GM12892 (cell line): Measurements from ENCODE around the gene ARMC8.

ENCODE experiments used
- DNase-seq: peaks from one replicate; pipeline ENCODE4 v3.0.0; 2011; ENCODE audit not compliant: insufficient read length
- FAIRE-seq: peaks from 2 replicates; lab custom pipeline; 2011; peaks lifted over from hg19 to GRCh38; lab: Jason Lieb, UNC
- POLR2A ChIP-seq: IDR thresholded peaks from 2 replicates; pipeline ENCODE4 v1.6.1; 2011; ENCODE audit warnings: low read depth, low read length, control low read depth
- POLR2AphosphoS5 ChIP-seq: IDR thresholded peaks from 2 replicates; pipeline ENCODE4 v1.6.1; 2011; ENCODE audit warnings: low read depth, low read length, control low read depth
- TAF1 ChIP-seq: IDR thresholded peaks from 2 replicates; pipeline ENCODE4 v1.6.1; 2011; ENCODE audit warnings: low read depth, mild to moderate bottlenecking, control low read depth, low read length, borderline replicate concordance

ARMC8 gene

DNA sequence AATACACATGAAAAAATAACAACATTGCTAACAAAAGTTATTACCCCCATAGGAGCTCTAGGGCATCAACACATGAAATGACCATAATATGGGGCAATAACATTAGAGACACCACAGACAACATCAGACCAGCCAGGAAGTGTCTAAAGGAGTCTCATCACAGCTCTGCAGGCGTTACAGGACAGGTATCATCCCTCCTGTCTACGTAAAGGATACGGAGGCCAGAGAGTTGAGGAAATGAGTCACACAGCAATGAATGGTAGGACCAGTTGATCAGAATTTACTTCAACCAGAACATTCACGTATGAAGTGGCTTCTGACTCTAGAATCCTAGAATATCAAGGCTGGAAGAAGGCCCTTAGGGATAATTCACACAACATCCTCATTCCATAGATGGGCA, 140.7 kb downstream of the ARMC8 start:
- no peak for TF ChIP-seq TAF1
- TF ChIP-seq POLR2AphosphoS5 = no peak
- no peak for TF ChIP-seq POLR2A
- DNase-seq (no peak), FAIRE-seq (no peak)

- no peak for FAIRE-seq
- no peak for DNase-seq
- TF ChIP-seq TAF1 (no peak), POLR2AphosphoS5 (no peak), POLR2A (no peak)
Observed at GRCh38 chr3:138328341-138328740, 141.2 kb downstream of the ARMC8 start.

DNA sequence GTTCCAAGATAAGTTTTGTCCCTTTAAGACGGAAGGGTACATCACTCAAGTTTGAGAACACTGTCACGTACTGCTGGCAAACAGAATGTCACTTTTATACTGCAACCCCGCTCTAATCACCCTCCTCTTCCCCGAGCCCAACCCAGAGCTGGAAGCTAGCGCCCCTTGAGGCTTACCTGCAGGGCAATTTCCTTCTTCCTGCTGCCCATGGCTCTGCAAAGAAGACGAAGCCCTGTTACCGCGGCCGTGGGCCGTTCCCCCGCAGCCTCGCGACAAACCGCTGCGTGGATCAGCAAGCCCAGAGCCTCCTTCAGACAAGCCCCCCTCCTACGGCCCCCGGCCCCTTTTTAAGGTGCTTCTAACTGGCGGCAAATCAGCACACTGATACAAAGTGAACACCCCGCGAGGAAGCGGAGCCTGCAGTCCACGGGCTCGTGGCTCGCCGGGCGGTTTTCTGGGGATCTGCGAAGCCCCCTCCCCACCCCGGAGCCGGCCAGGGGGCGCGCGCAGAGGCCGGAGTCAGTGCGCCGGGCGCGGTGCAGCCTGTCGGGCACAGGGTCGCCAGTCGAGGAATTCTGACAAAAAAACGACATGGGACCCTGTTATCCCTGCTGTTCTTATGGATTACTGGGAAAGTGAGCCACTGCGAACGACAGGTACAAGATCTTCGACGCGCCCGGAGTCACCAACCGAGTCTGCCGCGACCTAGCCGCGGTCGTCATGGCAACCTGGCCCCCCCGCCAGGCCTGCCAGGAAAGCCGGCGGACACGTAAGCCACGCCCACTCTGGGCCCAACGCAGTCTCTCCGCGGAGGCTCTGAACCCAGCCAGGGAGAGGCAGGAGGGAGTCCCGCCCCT, 142.3 kb downstream of the ARMC8 start, which contains the start of gene NME9:
TSS of gene NME9 (minus strand) at position 725 of the 857 bp plus-strand sequence. CDS start at position 209, 516 bp downstream.
- FAIRE-seq (peak; percentile 64), DNase-seq (peak; percentile 47)
- no peak for TF ChIP-seq POLR2AphosphoS5
- no peak for TF ChIP-seq TAF1

GRCh38 chr3:138329984-138330293, 142.8 kb downstream of the ARMC8 start:
- TF ChIP-seq POLR2A = no peak
- no peak for TF ChIP-seq POLR2AphosphoS5
- no peak for TF ChIP-seq TAF1
- FAIRE-seq (no peak), DNase-seq (no peak)

GRCh38 chr3:138331143-138331894, 144.2 kb downstream of the ARMC8 start:
- FAIRE-seq = no peak
- TF ChIP-seq POLR2AphosphoS5 (no peak), TAF1 (no peak), POLR2A (no peak)
- no peak for DNase-seq

DNA sequence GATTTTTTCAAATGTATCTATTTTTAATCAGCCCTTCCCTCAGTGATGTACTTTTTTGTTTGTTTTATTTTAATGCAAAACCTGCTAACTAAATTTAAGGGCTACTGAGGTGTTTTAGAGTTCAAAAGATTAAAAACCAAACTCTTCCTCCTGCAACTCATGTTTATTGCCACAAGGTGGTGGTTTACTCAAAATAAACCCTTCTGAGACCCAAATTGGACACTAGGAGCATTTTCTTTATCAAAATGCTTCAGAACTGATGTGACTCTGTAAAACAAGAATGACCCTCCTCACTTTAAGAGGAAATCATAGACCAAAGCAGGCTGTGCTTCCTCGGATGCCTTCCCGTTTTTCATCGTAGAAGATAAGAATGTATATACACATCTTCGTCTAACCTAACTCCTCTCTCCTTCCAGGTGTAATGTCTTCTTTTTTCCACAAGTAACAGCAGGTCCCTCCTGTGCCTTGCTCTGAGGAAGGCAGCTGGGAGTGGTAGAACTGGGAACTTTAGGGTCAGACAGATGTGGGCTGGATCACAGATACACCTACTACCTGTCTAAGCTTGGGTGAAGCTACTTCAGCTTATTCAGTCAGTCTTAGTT, 145.5 kb downstream of the ARMC8 start:
- no peak for TF ChIP-seq POLR2AphosphoS5
- no peak for TF ChIP-seq POLR2A
- no peak for TF ChIP-seq TAF1
- DNase-seq (no peak), FAIRE-seq (no peak)

GRCh38 chr3:138334608-138335007, 147.5 kb downstream of the ARMC8 start:
- no peak for FAIRE-seq
- DNase-seq = no peak
- TF ChIP-seq POLR2A = no peak
- TF ChIP-seq TAF1 = no peak
- no peak for TF ChIP-seq POLR2AphosphoS5

GRCh38 chr3:138336454-138336999, 149.4 kb downstream of the ARMC8 start:
- TF ChIP-seq POLR2AphosphoS5 (no peak), TAF1 (no peak), POLR2A (no peak)
- FAIRE-seq = no peak
- no peak for DNase-seq

DNA sequence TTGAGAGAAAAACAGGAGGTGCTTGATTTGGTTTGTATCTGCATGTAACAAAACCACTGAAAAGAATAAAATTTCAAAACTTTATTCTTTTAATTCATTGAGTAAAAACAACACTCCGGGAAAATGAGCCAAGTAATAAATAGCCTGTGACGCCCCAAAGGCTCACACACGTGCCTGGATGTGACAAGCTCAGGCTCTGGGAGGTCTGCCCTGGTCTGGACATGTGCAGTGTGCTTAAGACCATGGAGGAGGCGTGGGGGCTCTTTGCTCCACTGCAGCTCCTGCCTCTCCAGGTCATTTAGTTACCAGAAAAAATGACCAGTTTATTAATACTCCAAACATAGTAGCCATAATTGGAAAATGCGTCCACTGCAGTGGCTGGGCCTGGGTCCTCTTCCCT, 151.1 kb downstream of the ARMC8 start:
- DNase-seq = no peak
- no peak for FAIRE-seq
- TF ChIP-seq POLR2A (no peak), TAF1 (no peak), POLR2AphosphoS5 (no peak)

- DNase-seq = no peak
- no peak for FAIRE-seq
- TF ChIP-seq TAF1 (no peak), POLR2AphosphoS5 (no peak), POLR2A (no peak)
Observed at GRCh38 chr3:138338811-138339210, 151.7 kb downstream of the ARMC8 start.

DNA sequence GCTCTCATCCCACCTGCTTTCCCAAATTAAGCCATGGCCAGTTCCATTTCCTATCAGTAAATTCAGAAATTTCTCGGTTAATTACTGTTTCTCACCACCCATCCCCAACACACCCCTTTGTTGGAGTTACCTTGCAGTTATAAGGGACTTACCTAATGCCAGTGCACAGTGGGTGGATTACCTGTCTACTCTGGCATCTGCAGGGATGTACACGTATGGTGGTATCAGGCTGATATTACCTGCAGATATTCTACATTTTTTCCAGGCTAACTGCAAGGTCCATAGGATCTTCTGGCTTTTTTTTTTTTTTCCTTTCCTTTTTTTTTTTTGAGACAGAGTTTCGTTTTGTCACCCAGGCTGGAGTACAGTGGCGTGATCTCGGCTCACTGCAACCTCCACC, 153.4 kb downstream of the ARMC8 start:
- DNase-seq (no peak), FAIRE-seq (no peak)
- TF ChIP-seq POLR2AphosphoS5 (no peak), POLR2A (no peak), TAF1 (no peak)

- TF ChIP-seq TAF1 = no peak
- no peak for DNase-seq
- FAIRE-seq = no peak
Observed at GRCh38 chr3:138344754-138345153, 157.7 kb downstream of the ARMC8 start.
